HepG2 (cell line): ENCODE data around the gene ZNF74. TPM values are rescaled to one million over a fixed set of nuclear protein-coding genes. Genes with fewer than 3 reads are reported as not detected.

ENCODE experiments used
- ATAC-seq: fragments of 200-7000 bp; cut with Tn5 transposase; 3 replicates; pipeline ENCODE4 v1.9.1; 2020; ENCODE audit warnings: mild to moderate bottlenecking, moderate library complexity
- BruUV-seq: library from RNA; stranded (reverse); fragments of 400-500 nt; replicated peaks from 2 replicates; lab custom pipeline; 2021; lab: Mats Ljungman, UMichigan
- CTCF ChIA-PET: fragments of 300-600 bp; formaldehyde crosslinking; extraction: SDS; loops from one replicate; lab custom pipeline; 2021; ENCODE audit warnings: low total read pairs, inconsistent platforms, low intra/inter-chr PET ratio; lab: Yijun Ruan, JAX
- POLR2A ChIA-PET: fragments of 350-600 bp; sonication (Branson Sonifier 250); formaldehyde crosslinking; loops from one replicate; lab custom pipeline; 2020; ENCODE audit warnings: antibody characterized with exemption, inconsistent platforms; lab: Yijun Ruan, JAX
- DNase-seq: peaks from one replicate; pipeline ENCODE4 v3.0.0-alpha.2; 2015; ENCODE audit warnings: low spot score
- FAIRE-seq: peaks from 3 replicates; lab custom pipeline; 2011; peaks lifted over from hg19 to GRCh38; lab: Jason Lieb, UNC
- H2AFZ ChIP-seq: one replicate; pipeline ENCODE4 v1.6.1; 2011; ENCODE audit warnings: low read length, inconsistent platforms
- H3K27ac ChIP-seq: fragments of 300-600 bp; 3 replicates; pipeline ENCODE4 v1.8.0; 2011; ENCODE audit warnings: mixed run types, mild to moderate bottlenecking, mixed read lengths, low read length, inconsistent platforms; ENCODE audit not compliant: insufficient read depth; ENCODE audit errors: extremely low read length
- H3K27me3 ChIP-seq, 2 experiments: fragments of 200-600 bp in 1 of 2; 2 replicates in 1 of 2; 3 replicates in 1 of 2; pipeline versions ENCODE4 v1.6.0 to v1.8.0; 2011; ENCODE audit warnings: low read length in 2 of 2, mild to moderate bottlenecking in 2 of 2, moderate library complexity in 2 of 2, inconsistent platforms in 1 of 2; ENCODE audit not compliant: insufficient read depth in 2 of 2, control insufficient read depth in 1 of 2
- H3K36me3 ChIP-seq, 2 experiments: fragments of 200-600 bp in 1 of 2; replicated peaks in 1 of 2; 2 replicates in 1 of 2; 3 replicates in 1 of 2; pipeline versions ENCODE4 v1.5.1 to v1.8.0; 2011; ENCODE audit warnings: low read length in 2 of 2, inconsistent platforms in 1 of 2; ENCODE audit not compliant: insufficient read depth in 2 of 2, control insufficient read depth in 1 of 2
- H3K4me1 ChIP-seq: 2 replicates; pipeline ENCODE4 v1.5.1; 2012; ENCODE audit warnings: low read length, inconsistent platforms; ENCODE audit not compliant: insufficient read depth
- H3K4me2 ChIP-seq: 2 replicates; pipeline ENCODE4 v1.6.0; 2011; ENCODE audit warnings: low read depth, low read length, inconsistent platforms
- H3K4me3 ChIP-seq, 3 experiments: fragments of 200-600 bp in 1 of 3; sonication (generic), shearing (Covaris generic) in 1 of 3; replicated peaks in 1 of 3; 2 replicates each; pipeline ENCODE4 v1.5.1; 2011 to 2016; ENCODE audit warnings: low read length in 3 of 3, inconsistent platforms in 2 of 3, low read depth in 2 of 3, mild to moderate bottlenecking in 2 of 3, control low read depth in 1 of 3, mixed read lengths in 1 of 3; ENCODE audit not compliant: insufficient read depth in 1 of 3
- H3K79me2 ChIP-seq: one replicate; pipeline ENCODE4 v1.6.1; 2011; ENCODE audit warnings: low read length, inconsistent platforms; ENCODE audit not compliant: insufficient read depth
- H3K9ac ChIP-seq: 2 replicates; pipeline ENCODE4 v1.6.0; 2011; ENCODE audit warnings: mild to moderate bottlenecking, low read depth, low read length, inconsistent platforms; ENCODE audit not compliant: insufficient read depth
- H3K9me3 ChIP-seq: 2 replicates; pipeline ENCODE4 v1.5.1; 2012; ENCODE audit warnings: mild to moderate bottlenecking, low read length
- H4K20me1 ChIP-seq: 2 replicates; pipeline ENCODE4 v1.6.0; 2011; ENCODE audit warnings: inconsistent platforms, mild to moderate bottlenecking, low read length, moderate library complexity; ENCODE audit not compliant: insufficient read depth
- ATF2 ChIP-seq: sonication (generic); formaldehyde crosslinking; IDR thresholded peaks from 2 replicates; pipeline ENCODE4 v1.4.0; 2020; ENCODE audit warnings: missing genetic modification reagents
- CBX1 ChIP-seq: IDR thresholded peaks from one replicate; pipeline ENCODE4 v1.6.1; 2016; ENCODE audit warnings: antibody characterized with exemption, low read depth
- LRRFIP1 ChIP-seq: sonication (generic); formaldehyde crosslinking; conservative IDR thresholded peaks from 2 replicates; pipeline ENCODE4 v1.4.0; 2020; ENCODE audit warnings: missing genetic modification reagents
- NCOA5 ChIP-seq: sonication (generic); formaldehyde crosslinking; IDR thresholded peaks from 2 replicates; pipeline ENCODE4 v1.4.0; 2020; ENCODE audit warnings: missing genetic modification reagents
- PAF1 ChIP-seq: IDR thresholded peaks from 2 replicates; pipeline ENCODE4 v1.6.1; 2016; ENCODE audit warnings: missing genetic modification reagents, missing compliant biosample characterization
- SIN3B ChIP-seq: fragments of 150-350 bp; IDR thresholded peaks from 2 replicates; pipeline ENCODE4 v1.6.1; 2014; ENCODE audit warnings: low read length
- SP1 ChIP-seq, 2 experiments: fragments of 450-650 bp in 1 of 2; sonication (generic) in 1 of 2; formaldehyde crosslinking in 1 of 2; IDR thresholded peaks; 2 replicates each; pipeline versions ENCODE4 v1.4.0 to v1.6.1; 2016 to 2020; ENCODE audit warnings: missing genetic modification reagents in 1 of 2
- SRSF4 ChIP-seq: fragments of 200-400 bp; formaldehyde crosslinking; IDR thresholded peaks from one replicate; pipeline ENCODE4 v1.6.1; 2018; ENCODE audit warnings: mild to moderate bottlenecking, low read depth, low read length, moderate library complexity; ENCODE audit not compliant: poor library complexity, severe bottlenecking
- SRY ChIP-seq: sonication (generic); formaldehyde crosslinking; IDR thresholded peaks from 2 replicates; pipeline ENCODE4 v1.8.0; 2022; ENCODE audit warnings: mild to moderate bottlenecking, missing genetic modification reagents
- ZMYM4 ChIP-seq: sonication (generic); formaldehyde crosslinking; IDR thresholded peaks from 2 replicates; pipeline ENCODE4 v1.8.1; 2023; ENCODE audit warnings: mild to moderate bottlenecking, missing genetic modification reagents
- ZNF766 ChIP-seq: sonication (generic); formaldehyde crosslinking; IDR thresholded peaks from 2 replicates; pipeline ENCODE4 v1.5.0; 2020; ENCODE audit warnings: missing genetic modification reagents, borderline replicate concordance
- WGBS: methylation state at CpG from one replicate; pipeline ENCODE4 v1.1.6; 2017; ENCODE audit warnings: low lambda C conversion rate; 5-methylcytosine and 5-hydroxymethylcytosine counted together
- in situ Hi-C: cut with HindIII; loops from 2 replicates; pipeline ENCODE4 v1.10.0; 2017; ENCODE audit warnings: low pct_unique_long_range_greater_than_20kb; ENCODE audit not compliant: extremely low pct_ligation_motif_present
- intact Hi-C: fragments of 100-400 bp; cut with micrococcal nuclease; formaldehyde crosslinking; loops from one replicate; pipeline ENCODE4 v1.10.0; 2022; ENCODE audit not compliant: unreplicated experiment
- polyA plus RNA-seq, 8 experiments: library from polyadenylated mRNA; depleted of rRNA in 3 of 8; stranded (reverse) in 7 of 8; unstranded in 1 of 8; fragments of >200 nt; fragmentation: Illumina TruSeq in 4 of 8; extraction: Trizol in 4 of 8; gene quantifications; 2 replicates each; pipeline versions ENCODE4 v1.2.1 to v1.2.3, GENCODE V29; 2011 to 2016; ENCODE audit warnings: low read depth in 4 of 8, missing spikeins in 1 of 8, mixed read lengths in 1 of 8; ENCODE audit not compliant: insufficient read depth in 1 of 8
- total RNA-seq, 5 experiments: library from RNA; depleted of rRNA; stranded (reverse); fragments of >200 nt; fragmentation: Illumina TruSeq; extraction: Trizol; gene quantifications; 2 replicates each; pipeline ENCODE4 v1.2.3, GENCODE V29; 2016; ENCODE audit warnings: low read depth in 1 of 5
- TF ChIP-seq, protein P1 (sequence below): sonication (generic); formaldehyde crosslinking; IDR thresholded peaks from 2 replicates; pipeline ENCODE4 v1.4.0; 2020; ENCODE audit warnings: mild to moderate bottlenecking, missing genetic modification reagents

The ZNF74 gene
- total and polyA plus RNA-seq, 2 of the 13 experiments (the other 11 are each of a cell fraction or from before 2014, with no cell fraction given), result 6.3 to 9.1 TPM

- no peak overlapping the region for H3K4me2 ChIP-seq
- H3K79me2 ChIP-seq, result no peaks in the 10 kb centered on the region
- H3K27ac ChIP-seq, result no peak overlapping the region
- H3K27me3 ChIP-seq, result peaks cover 1 to 16% of the 10 kb centered on the region in 2 experiments; a peak in 2 of 5 replicates
- intact Hi-C loops (no loop called here), in situ Hi-C loops (no loop called here)
- H3K9ac ChIP-seq, result no peak overlapping the region
- H3K9me3 ChIP-seq, result no peaks in the 10 kb centered on the region
- no peak overlapping the region for H3K4me3 ChIP-seq
- FAIRE-seq (no peak), DNase-seq (no peak), ATAC-seq (no peak)
- peaks cover 17% of the 10 kb centered on the region for H3K4me1 ChIP-seq
- WGBS, result 67% methylated on average over 4 of the region's 5 CpGs
- ChIA-PET CTCF (no interaction called here), POLR2A (no interaction called here)
- H3K36me3 ChIP-seq, result no peaks in the 10 kb centered on the region
- no peak for TF ChIP-seq NCOA5 (CRISPR knock-in tag)
- no TSS peak for BruUV-seq
- H4K20me1 ChIP-seq, result no peaks in the 10 kb centered on the region
- no peak overlapping the region for H2AFZ ChIP-seq
These were observed 3.5 kb upstream of the ZNF74 start for GRCh38 chr22:20390394-20390907.

DNA sequence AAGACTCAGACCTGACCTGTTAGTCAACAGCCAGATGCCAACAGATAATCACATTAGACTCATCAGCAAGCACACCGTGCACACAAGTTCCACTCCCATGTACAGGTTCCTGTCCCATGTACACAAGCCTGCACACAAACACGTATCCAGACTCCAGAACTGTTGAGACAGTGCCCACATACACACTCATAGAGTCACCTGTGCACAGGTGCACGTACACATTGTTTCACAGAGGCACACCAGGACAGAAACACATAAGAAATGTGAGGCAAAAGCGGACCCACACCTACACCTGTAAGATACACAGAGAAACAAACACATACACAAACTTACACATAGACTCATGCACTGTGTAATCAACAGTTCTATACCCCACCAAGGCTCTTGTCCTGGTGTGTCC is 2.7 kb upstream of the ZNF74 start:
- Histone ChIP-seq H3K4me3 (no peak overlapping the region), H3K9ac (no peak overlapping the region), H3K36me3 (no peaks in the 10 kb centered on the region; a peak in 1 of 5 replicates), H4K20me1 (no peaks in the 10 kb centered on the region), H3K4me2 (no peak overlapping the region), H3K27me3 (peaks cover 1 to 16% of the 10 kb centered on the region in 2 experiments; a peak in 2 of 5 replicates), H3K9me3 (no peaks in the 10 kb centered on the region), H3K79me2 (no peaks in the 10 kb centered on the region), H3K27ac (no peak overlapping the region), H3K4me1 (peaks cover 25% of the 10 kb centered on the region), H2AFZ (no peak overlapping the region)
- 15% methylated on average over 4 of the region's 4 CpGs for WGBS
- CTCF ChIA-PET, result no interaction called here
- no peak for FAIRE-seq
- intact Hi-C loops, result no loop called here
- BruUV-seq, result no TSS peak
- in situ Hi-C loops, result no loop called here
- ATAC-seq, result no peak
- POLR2A ChIA-PET, result no interaction called here
- no peak for DNase-seq
- TF ChIP-seq PAF1 (CRISPR knock-in tag) (no peak), SRY (CRISPR knock-in tag) (no peak), ZMYM4 (CRISPR knock-in tag) (no peak), SIN3B (no peak), SRSF4 (no peak), CBX1 (no peak), LRRFIP1 (CRISPR knock-in tag) (no peak), ATF2 (CRISPR knock-in tag) (no peak), ZNF766 (CRISPR knock-in tag) (no peak), SP1 (IDR thresholded peaks at IDR 0.05) (no peak), SP1 (CRISPR knock-in tag; IDR thresholded peaks at IDR 0.05) (no peak)
- TF ChIP-seq, protein P1, sequence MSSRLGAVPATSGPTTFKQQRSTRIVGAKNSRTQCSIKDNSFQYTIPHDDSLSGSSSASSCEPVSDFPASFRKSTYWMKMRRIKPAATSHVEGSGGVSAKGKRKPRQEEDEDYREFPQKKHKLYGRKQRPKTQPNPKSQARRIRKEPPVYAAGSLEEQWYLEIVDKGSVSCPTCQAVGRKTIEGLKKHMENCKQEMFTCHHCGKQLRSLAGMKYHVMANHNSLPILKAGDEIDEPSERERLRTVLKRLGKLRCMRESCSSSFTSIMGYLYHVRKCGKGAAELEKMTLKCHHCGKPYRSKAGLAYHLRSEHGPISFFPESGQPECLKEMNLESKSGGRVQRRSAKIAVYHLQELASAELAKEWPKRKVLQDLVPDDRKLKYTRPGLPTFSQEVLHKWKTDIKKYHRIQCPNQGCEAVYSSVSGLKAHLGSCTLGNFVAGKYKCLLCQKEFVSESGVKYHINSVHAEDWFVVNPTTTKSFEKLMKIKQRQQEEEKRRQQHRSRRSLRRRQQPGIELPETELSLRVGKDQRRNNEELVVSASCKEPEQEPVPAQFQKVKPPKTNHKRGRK (CRISPR knock-in tag), result no peak
